ENCODE data around the gene MED15.

DNA sequence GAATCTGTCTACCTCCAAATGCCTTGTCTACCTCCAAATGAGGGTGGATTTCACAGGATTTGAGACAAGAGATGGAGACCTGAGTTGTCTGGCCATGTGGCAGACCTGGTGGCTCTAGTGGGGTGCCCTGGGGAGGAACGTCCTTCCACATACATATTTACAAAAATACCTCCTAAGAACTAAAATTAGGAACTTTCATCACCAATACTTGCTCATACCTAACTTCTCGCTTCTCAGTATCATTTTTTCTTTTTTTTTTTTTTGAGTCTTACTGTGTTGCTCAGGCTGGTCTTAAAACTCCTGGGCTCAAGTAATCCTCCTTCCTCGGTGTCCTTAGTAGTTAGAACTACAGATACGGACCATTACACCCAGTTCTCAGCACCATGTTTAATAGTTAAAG lies 117.9 kb downstream of the MED15 start:
- TF ChIP-seq, protein P1, sequence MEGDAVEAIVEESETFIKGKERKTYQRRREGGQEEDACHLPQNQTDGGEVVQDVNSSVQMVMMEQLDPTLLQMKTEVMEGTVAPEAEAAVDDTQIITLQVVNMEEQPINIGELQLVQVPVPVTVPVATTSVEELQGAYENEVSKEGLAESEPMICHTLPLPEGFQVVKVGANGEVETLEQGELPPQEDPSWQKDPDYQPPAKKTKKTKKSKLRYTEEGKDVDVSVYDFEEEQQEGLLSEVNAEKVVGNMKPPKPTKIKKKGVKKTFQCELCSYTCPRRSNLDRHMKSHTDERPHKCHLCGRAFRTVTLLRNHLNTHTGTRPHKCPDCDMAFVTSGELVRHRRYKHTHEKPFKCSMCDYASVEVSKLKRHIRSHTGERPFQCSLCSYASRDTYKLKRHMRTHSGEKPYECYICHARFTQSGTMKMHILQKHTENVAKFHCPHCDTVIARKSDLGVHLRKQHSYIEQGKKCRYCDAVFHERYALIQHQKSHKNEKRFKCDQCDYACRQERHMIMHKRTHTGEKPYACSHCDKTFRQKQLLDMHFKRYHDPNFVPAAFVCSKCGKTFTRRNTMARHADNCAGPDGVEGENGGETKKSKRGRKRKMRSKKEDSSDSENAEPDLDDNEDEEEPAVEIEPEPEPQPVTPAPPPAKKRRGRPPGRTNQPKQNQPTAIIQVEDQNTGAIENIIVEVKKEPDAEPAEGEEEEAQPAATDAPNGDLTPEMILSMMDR (IDR thresholded peaks at IDR 0.05), result no peak
- no peak for TF ChIP-seq POLR2A (IDR thresholded peaks at IDR 0.05)

Data from uterus (tissue), 2 donors.